Stimulated activated CD8-positive, alpha-beta memory T cell treated with anti-CD3 and anti-CD28 coated beads, Interleukin-2, amount 100 ng/mL, for 1 hour (primary cell): ENCODE results near the gene TGFB1I1.
"Not testable (repeated sequence)": the region's sequence is repeated elsewhere in the genome, so short reads cannot be mapped to it uniquely, and the experiment has no call there.

Experiments
- DNase-seq, 2 donors: peaks; one replicate each; pipeline ENCODE4 v3.0.0-alpha.2; 2020; ENCODE audit warnings: low read depth in 2 of 2

Gene TGFB1I1

GRCh38 chr16:31471875-31472708 is at the start of gene TGFB1I1:
TSS of gene TGFB1I1 (plus strand) at chr16:31472152. CDS start at chr16:31472189, 37 bp downstream.
- DNase-seq: no peak

DNA sequence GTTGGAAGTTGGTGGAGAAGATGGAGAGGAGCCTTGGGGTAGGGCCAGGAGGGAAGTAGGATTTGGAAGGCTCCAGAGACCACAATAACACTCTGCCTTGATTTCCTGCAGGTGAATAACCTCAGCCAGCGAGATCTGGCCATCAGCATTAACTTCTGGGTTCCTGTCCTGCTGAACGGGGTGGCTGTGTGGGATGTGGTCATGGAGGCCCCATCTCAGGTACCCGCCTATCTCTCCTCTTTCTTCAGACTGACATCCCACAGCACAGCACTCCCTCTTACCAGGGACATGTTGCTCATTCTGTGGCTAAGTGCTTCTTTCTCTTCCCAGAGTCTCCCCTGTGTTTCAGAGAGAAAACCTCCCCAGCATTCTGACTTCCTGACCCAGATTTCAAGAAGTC is 48.7 kb upstream of the TGFB1I1 start:
- no peak for DNase-seq

DNA sequence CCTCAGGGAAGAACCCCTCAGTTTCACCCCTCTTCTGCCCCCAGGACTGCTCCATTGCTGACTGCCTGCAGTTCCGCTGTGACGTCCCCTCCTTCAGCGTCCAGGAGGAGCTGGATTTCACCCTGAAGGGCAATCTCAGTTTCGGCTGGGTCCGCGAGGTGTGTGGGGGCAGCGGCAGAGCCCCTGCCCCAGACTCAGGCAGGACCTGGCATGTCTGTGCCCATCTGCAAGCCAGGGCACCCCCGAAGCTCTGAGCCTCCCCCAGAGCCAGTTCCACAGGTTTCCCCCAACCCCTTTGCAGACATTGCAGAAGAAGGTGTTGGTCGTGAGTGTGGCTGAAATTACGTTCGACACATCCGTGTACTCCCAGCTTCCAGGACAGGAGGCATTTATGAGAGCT is 48.2 kb upstream of the TGFB1I1 start:
- no peak for DNase-seq

DNA sequence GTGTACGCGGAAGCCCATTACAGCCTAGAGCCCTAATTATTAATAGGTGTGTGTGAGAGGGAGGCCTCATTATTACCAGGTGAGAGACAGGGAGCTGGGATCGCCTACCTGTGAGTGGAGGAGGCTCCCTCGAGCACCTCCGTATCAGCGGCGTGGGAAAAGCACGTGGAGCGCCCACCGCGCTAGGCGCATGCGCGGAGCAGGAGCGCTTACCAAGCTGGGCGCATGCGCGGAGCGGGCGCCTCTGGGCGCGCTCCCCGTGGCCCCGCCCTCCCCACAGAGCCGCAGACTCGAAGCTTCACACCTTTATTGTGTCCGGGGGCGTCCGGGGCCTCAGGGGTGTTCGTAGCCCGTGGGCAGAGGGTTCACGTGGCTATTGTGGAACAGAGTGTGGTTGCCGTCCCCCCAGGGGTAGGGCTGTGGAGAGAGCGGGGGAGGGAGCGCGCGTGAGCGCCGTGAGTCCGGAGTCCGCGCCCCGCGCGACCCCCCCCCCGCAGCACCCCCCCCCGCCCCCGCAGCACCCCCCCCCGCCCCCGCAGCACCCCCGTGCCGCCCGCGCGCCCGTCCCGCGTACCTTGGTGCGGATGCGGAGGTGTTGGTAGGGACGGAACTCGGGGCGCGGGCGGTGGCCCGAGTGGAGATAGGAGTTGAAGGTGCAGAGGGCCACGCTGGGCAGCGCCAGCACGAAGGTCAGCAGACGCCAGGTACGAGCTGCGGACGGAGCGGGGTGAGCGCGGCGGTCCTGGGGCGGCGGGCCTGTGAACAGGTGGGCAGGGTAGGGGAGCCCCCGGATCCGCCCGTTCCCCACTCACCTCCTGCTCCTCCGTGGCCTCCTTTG is 44.3 kb upstream of the TGFB1I1 start:
- DNase-seq: peak; percentile 42 to 51

GRCh38 chr16:31428279-31428597 is 43.7 kb upstream of the TGFB1I1 start, which contains the start of gene COX6A2:
TSS of gene COX6A2 (minus strand) at chr16:31428360. CDS start at chr16:31428325, 35 bp downstream.
- no peak for DNase-seq

DNA sequence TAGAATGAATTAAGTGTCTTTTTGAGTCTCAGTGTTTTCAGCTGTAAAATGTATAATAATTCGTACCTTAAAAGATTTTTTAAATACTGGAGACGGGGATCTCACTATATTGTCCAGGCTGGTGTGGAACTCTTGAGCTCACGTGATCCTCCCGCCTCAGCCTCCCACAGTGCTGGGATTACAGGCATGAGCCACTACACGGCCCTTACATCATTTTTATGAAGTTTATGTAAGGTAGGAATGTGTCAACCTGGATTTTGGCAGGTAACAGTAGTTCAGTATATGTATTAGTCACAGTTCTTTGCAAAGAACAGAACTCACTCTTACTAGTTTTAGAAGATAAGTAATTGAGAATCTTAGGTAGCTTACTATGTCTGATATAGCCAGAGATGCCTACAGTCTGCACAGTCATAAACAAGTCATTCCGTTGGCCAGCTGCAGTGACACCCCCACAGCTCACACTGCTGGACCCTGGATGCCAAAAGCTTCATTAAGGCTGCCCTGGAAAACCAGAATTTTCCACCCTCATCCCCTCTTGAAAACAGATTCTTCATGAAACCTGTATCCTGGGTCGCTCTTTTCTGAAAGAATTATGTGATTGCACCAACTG is 43.2 kb upstream of the TGFB1I1 start:
- no peak for DNase-seq

DNA sequence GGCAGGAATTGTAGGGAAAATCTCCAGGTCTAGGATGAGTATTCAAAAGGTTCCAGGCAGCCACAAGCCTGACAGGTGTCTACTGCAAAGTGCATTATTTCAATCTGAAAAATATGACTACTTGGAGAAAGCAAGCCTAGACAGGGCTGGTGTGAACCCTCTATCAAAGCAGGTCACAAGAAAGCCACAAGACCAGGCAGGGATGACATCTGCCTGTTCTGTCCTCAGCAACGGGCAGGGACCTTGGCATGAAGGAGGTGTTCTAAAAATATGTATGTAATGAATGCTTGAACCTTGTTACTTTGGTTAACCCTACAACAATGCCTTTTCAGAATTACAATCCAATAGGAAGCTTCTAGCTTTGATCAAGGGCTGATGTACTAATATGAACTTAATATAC is 42.6 kb upstream of the TGFB1I1 start:
- no peak for DNase-seq

- no peak for DNase-seq
These were observed 42.2 kb upstream of the TGFB1I1 start for GRCh38 chr16:31429796-31430195.

- no peak for DNase-seq
These were observed 41.4 kb upstream of the TGFB1I1 start for GRCh38 chr16:31430380-31431052.

- no peak for DNase-seq
These were observed 36.4 kb upstream of the TGFB1I1 start for GRCh38 chr16:31435341-31436220.

DNA sequence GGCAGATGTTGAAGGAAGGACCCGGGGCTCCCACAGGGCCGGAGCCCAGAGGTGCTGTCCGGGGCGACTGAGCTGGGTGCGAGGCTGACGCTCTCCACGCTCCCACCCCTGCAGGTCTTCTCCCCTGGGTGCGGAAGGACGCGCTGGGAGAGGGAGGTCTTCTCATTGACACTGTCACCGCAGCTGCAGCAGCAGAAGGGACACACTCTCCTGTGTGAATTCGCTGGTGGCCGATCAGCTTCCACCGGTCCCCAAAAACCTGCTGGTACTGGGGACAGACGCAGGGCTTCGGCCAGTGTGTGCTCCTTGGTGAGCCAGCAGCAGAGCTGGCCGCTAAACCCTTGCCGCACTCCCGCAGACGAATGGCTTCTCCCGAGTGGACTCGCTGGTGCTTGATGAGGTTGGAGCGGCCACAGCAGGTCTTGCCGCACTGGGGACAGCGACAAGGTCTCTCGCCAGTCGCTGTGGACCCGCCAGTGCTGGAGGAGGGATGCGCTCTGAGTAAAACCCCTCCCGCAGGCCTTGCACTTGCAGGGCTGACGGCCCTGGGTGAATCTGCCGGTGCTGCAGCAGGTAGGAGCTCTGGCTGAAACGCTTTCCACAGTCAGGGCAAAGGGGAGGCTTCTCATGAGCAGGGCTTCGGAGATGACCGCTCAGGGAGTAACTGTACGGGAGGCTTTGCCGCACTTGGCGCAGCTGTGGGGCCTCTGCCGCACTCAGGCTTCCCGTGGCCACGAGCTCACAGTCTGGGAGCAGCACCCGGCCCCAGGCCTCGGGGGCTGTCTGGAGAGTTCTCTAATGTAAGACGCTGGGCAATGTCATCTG is 35.5 kb upstream of the TGFB1I1 start:
- DNase-seq: no peak

DNA sequence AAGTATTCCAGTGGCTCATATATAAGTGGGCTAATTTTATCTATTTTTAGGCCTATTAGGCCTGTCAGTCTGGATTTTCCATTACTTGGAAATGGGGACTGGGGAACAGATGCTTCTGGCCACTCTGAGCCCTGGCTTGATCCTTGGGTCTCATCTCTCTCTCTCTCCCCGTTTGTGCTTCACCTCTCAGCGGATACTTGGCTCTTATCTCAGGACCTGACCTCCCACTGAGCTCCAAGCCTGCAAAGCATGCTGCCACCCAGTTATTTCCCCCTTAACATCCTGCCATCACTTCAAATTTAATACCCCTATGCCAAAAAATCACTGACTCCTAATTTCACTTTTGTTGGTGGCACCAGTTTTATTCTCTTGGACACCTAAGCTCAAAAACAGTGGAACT is 33.5 kb upstream of the TGFB1I1 start:
- no peak for DNase-seq

DNA sequence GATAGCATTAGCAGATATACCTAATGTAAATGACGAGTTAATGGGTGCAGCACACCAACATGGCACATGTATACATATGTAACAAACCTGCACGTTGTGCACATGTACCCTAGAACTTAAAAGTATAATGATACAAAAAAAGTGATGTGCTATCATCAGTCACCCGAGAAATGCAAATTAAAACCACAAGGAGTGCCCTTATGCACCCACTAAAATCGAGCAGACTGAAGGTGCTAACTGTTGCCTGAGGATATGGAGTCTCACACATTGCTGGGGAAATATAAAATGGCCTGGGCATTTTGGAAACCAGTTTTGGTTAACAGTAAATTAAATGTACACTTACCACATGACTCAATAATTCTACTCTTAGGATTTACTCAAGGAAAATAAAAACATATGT is 32.9 kb upstream of the TGFB1I1 start:
- not testable (repeated sequence) for DNase-seq

DNA sequence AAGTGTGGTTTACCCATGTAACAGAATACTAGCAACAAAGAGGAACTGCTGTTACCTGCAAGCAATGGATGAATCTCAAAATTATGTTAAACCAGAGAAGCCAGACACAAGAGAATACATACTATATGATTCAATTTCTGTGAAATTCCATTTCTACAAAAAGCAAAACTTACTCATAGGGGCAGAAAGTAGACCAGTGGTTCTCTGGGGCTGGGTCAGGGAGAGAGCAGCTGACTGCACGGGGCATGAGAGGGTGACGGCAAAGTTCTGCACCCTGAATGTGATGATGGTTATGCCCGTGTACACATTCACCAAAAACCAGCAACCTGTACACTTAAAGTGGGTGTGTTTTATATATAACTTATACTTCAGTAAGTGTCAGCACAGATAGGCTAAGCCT is 32.4 kb upstream of the TGFB1I1 start:
- DNase-seq: no peak

- no peak for DNase-seq
These were observed 31.3 kb upstream of the TGFB1I1 start for GRCh38 chr16:31440516-31441184.

DNA sequence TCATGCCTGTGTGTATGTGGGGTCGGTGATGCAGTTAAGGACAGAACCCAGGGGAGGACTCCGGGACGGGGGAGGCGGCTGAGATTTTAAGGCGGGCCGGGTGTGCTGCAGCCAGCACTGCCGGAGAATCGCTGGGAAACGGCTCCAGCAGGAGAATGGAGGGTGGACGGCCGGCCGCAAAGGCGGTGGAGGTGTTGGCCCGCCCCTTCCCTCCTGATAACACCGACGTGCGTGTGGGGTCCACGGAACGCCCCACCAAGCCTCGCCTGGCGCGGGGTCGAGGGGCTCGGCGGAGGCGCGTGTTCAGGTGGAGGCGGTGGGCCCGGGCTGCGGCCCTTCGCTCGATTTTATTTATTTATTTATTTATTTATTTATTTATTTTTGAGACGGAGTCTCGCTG is 30.0 kb upstream of the TGFB1I1 start:
- DNase-seq: no peak

GRCh38 chr16:31445931-31446330 is 26.0 kb upstream of the TGFB1I1 start:
- not testable (repeated sequence) for DNase-seq

- no peak for DNase-seq
These were observed 20.8 kb upstream of the TGFB1I1 start for GRCh38 chr16:31451201-31451600.

DNA sequence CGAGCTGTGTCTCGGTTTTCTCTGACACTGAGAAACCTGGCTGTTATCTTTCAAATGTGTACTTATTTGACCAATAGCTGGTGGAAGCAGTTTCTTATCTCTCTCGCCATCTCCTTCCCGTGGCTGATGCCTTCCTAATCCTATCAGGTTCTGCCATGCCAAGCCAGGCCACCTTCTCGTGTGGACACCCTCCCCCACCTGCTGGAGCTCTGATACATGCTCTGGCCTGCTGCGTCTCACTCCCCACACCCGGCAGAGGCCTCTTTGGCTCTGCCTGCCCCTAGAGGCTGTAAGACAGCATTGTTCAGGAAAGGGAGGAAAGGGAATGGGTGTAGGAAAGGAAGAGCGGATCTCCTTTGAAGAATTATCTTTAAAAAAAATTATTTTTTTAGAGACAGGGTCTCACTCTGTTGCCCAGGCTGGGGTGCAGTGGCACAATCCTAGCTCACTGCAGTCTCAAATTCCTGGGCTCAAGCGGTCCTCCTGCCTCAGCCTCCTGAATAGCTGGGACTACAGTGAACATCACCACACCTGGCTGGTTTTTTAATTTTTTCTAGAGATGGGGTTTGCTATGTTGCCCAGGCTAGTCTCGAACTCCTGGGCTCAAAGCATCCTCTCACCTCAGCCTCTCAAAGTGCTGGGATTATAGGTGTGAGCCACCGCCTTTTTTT is 20.1 kb upstream of the TGFB1I1 start:
- no peak for DNase-seq
